Ascending aorta (tissue), 2 donors: ENCODE measurements around the gene BPGM. TPM values are rescaled to one million over a fixed set of nuclear protein-coding genes. Genes with fewer than 3 reads are reported as not detected.

Experiments
- DNase-seq, 2 donors: peaks; one replicate each; pipeline ENCODE4 v3.0.0-alpha.2; 2019; ENCODE audit warnings: low spot score in 2 of 2
- H3K27ac ChIP-seq, 2 donors: fragments of 200-600 bp; sonication (generic); one replicate each; pipeline ENCODE4 v1.5.1; 2016 to 2017; ENCODE audit warnings: mild to moderate bottlenecking in 1 of 2
- H3K27me3 ChIP-seq: fragments of 200-600 bp; sonication (generic); one replicate; pipeline ENCODE4 v1.5.1; 2017
- H3K36me3 ChIP-seq, 2 donors: fragments of 200-600 bp; sonication (generic); one replicate each; pipeline ENCODE4 v1.5.1; 2016
- H3K4me1 ChIP-seq, 2 donors: fragments of 200-600 bp; sonication (generic); one replicate each; pipeline ENCODE4 v1.5.1; 2016 to 2017; ENCODE audit warnings: mild to moderate bottlenecking in 1 of 2
- H3K4me3 ChIP-seq, 2 donors: fragments of 200-600 bp; sonication (generic); one replicate each; pipeline ENCODE4 v1.5.1; 2016 to 2017; ENCODE audit warnings: mild to moderate bottlenecking in 1 of 2
- H3K9me3 ChIP-seq, 2 donors: fragments of 200-600 bp; sonication (generic); one replicate each; pipeline ENCODE4 v1.5.1; 2016
- intact Hi-C: fragments of 100-400 bp; cut with DNase I; formaldehyde crosslinking; loops from one replicate; pipeline ENCODE4 v1.15.1; 2023
- total RNA-seq: library from RNA; depleted of rRNA; stranded (reverse); fragments of >200 nt; gene quantifications from one replicate; pipeline ENCODE4 v1.1.0, GENCODE V29; 2016
- TF ChIP-seq, protein P1 (sequence below), 3 experiments: fragments of 200-600 bp in 2 of 3; fragments of 450-650 bp in 1 of 3; sonication (generic) in 2 of 3; IDR thresholded peaks; one replicate each; pipeline ENCODE4 v1.5.1; 2016 to 2019; ENCODE audit warnings: antibody characterized with exemption in 3 of 3, mild to moderate bottlenecking in 1 of 3, moderate library complexity in 1 of 3

Gene BPGM
- total RNA-seq, 1 donor from 2014 or later = 19.2 TPM

DNA sequence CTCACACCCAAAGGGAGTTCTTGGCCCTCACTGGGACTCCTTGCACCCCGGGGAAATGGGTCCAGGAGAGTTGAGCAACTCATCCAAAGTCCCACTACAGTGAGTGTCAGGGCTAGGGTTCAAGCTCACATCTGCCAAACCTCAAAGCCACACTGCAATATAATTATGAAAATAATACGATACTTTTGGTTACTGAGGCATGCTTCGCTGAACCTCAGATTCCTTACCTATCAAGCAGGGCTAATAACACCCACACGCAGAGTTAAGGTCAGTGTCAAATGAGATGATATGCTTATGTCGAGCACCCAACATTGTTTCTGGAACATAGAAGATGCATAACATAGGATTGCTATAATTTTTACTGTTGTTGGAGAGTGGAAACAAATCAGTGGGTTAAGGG is 58.2 kb downstream of the BPGM start:
- Histone ChIP-seq H3K4me3 (no peak overlapping the region), H3K4me1 (peaks cover 2 to 18% of the 10 kb centered on the region in 2 donors), H3K9me3 (no peaks in the 10 kb centered on the region), H3K36me3 (no peaks in the 10 kb centered on the region), H3K27me3 (no peaks in the 10 kb centered on the region), H3K27ac (peak overlapping the region; percentile 56 to 84)
- TF ChIP-seq, protein P1, sequence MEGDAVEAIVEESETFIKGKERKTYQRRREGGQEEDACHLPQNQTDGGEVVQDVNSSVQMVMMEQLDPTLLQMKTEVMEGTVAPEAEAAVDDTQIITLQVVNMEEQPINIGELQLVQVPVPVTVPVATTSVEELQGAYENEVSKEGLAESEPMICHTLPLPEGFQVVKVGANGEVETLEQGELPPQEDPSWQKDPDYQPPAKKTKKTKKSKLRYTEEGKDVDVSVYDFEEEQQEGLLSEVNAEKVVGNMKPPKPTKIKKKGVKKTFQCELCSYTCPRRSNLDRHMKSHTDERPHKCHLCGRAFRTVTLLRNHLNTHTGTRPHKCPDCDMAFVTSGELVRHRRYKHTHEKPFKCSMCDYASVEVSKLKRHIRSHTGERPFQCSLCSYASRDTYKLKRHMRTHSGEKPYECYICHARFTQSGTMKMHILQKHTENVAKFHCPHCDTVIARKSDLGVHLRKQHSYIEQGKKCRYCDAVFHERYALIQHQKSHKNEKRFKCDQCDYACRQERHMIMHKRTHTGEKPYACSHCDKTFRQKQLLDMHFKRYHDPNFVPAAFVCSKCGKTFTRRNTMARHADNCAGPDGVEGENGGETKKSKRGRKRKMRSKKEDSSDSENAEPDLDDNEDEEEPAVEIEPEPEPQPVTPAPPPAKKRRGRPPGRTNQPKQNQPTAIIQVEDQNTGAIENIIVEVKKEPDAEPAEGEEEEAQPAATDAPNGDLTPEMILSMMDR (IDR thresholded peaks at IDR 0.05) = no peak
- intact Hi-C loops = no loop called here
- no peak for DNase-seq

DNA sequence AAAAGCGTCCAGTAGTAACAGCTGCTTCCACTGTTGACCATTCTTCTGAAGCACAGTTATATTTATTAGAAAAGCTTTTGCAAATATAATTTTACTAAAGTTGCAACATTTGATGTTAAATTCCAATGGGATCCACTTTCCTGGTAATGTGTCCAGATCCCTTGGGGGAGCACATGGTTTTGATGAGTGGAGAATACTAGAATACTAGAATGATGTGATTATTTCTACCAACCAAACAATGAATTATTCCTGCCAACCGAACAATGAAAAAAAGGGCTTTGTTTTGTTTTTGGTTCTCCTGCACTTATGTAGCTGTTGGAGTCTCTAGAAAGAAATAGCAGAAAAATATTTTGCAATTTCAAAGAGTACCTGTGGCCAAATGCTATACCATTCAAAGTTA is 59.1 kb downstream of the BPGM start:
- intact Hi-C loops = no loop called here
- peak overlapping the region in 1 of 2 donors; percentile 84 for H3K27ac ChIP-seq
- no peak for DNase-seq
- H3K36me3 ChIP-seq = no peaks in the 10 kb centered on the region
- H3K4me1 ChIP-seq = peaks cover 4 to 17% of the 10 kb centered on the region in 2 donors
- no peaks in the 10 kb centered on the region for H3K9me3 ChIP-seq
- H3K27me3 ChIP-seq = no peaks in the 10 kb centered on the region
- TF ChIP-seq, protein P1 (IDR thresholded peaks at IDR 0.05) = no peak
- H3K4me3 ChIP-seq = no peak overlapping the region

DNA sequence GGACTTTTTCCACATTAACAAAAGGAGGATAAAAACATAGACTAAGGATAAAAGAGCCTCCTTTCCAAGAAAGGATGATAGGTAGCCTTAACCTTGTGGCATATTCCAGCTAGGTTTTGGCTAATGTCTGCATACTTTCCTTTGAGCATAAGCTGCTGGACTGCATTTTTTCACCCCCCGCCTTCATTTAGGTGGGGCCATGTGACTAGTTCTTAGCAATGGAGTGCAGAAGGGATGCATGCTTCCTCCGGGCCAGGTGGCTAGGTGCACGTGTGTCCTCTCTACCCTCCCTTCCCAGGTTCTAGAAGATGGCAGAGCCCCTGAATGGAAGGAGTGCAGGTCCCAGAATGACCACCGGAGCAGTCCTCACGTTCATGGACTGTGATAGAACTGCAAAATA is 59.8 kb downstream of the BPGM start:
- TF ChIP-seq, protein P1 (IDR thresholded peaks at IDR 0.05) = no peak
- DNase-seq = no peak
- H3K27me3 ChIP-seq = no peaks in the 10 kb centered on the region
- intact Hi-C loops = no loop called here
- no peaks in the 10 kb centered on the region for H3K36me3 ChIP-seq
- no peaks in the 10 kb centered on the region for H3K9me3 ChIP-seq
- H3K27ac ChIP-seq = peak overlapping the region in 1 of 2 donors; percentile 19
- H3K4me1 ChIP-seq = peaks cover 9 to 18% of the 10 kb centered on the region in 2 donors
- no peak overlapping the region for H3K4me3 ChIP-seq

DNA sequence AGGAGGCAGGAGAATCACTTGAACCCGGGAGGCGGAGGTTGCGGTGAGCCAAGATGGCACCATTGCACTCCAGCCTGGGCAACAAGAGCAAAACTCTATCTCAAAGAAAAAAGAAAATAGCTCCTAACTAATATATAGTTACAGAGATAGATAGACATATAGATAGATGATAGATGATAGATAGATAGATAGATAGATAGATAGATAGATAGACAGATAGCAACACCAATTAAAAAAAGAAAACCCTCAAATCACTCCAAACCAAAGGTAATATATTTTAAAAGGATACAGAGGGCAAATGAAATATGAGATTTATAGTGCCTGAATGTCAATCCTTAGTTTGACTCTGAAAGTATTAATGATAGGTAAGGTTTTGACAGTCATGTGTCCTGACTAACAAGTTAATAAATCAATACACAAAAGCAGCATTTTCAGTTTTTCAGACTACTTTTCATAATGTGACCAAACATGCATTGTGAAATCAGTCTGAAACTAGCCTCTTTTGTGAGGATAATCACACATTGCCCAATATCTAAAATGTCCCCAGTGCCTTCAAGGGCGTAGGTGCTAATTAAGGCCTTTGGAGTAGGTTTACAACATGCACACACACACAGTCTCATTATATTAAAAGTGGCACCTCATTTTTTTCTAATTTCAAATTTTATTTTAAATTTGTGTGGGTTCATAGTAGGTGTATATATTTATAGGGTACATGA is 61.2 kb downstream of the BPGM start:
- Histone ChIP-seq H3K36me3 (no peaks in the 10 kb centered on the region), H3K27ac (no peak overlapping the region), H3K27me3 (no peaks in the 10 kb centered on the region), H3K4me1 (peaks cover 9 to 18% of the 10 kb centered on the region in 2 donors), H3K9me3 (no peaks in the 10 kb centered on the region), H3K4me3 (no peak overlapping the region)
- intact Hi-C loops = no loop called here
- TF ChIP-seq, protein P1 (IDR thresholded peaks at IDR 0.05) = no peak
- DNase-seq = no peak

DNA sequence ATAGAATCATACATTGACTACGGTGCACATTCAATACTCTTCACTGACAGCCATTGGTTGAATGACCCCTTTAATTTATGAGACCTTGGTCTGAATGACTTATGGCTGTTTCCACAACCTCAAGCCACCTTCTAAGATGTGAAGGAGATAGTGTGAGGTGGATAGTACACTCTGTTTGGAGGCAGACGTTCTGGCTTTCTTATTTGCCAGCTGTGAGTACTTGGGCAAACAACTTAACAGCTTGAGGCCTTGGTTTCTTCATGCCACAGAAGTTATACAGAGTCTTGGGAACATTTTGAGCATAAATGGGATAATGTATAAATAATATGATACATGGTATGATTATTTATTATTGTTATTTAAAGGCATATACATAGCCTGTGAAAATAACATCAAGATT is 62.0 kb downstream of the BPGM start:
- DNase-seq = no peak
- peaks cover 7 to 12% of the 10 kb centered on the region in 2 donors for H3K4me1 ChIP-seq
- no peaks in the 10 kb centered on the region for H3K9me3 ChIP-seq
- peak overlapping the region; percentile 25 to 44 for H3K27ac ChIP-seq
- no peak overlapping the region for H3K4me3 ChIP-seq
- intact Hi-C loops = no loop called here
- no peaks in the 10 kb centered on the region for H3K27me3 ChIP-seq
- TF ChIP-seq, protein P1 (IDR thresholded peaks at IDR 0.05) = no peak
- no peaks in the 10 kb centered on the region for H3K36me3 ChIP-seq
